Endothelial cell of hepatic sinusoid (primary cell): Measurements from ENCODE around the gene MYOG.

Experiments
- in situ Hi-C: cut with HindIII; loops from 2 replicates; pipeline ENCODE4 v1.10.0; 2017; ENCODE audit warnings: low sequenced_read_pairs

Gene MYOG

GRCh38 chr1:203035111-203036000 lies 50.5 kb downstream of the MYOG start:
- in situ Hi-C loops = loop anchor here (5.0 kb wide), 1 partner anchor 177 kb away; no protein-coding TSS in a partner anchor

- in situ Hi-C loops = loop anchor here (5.0 kb wide), 1 partner anchor 178 kb away; no protein-coding TSS in a partner anchor
These were observed 51.2 kb downstream of the MYOG start for GRCh38 chr1:203034422-203035110.

- in situ Hi-C loops = no loop called here
These were observed 51.9 kb downstream of the MYOG start for GRCh38 chr1:203033917-203034316.

- in situ Hi-C loops = no loop called here
These were observed 52.5 kb downstream of the MYOG start for GRCh38 chr1:203033287-203033686.
